GM19452 (cell line): Measurements from ENCODE around the gene INO80.

Experiments used
- ATAC-seq: cut with Tn5 transposase; IDR thresholded peaks from one replicate; pipeline ENCODE4 v1.9.1; 2021; ENCODE audit not compliant: unreplicated experiment

INO80 gene

GRCh38 chr15:41043276-41043951 lies 72.7 kb downstream of the INO80 start:
- no peak for ATAC-seq

GRCh38 chr15:41042851-41043250 lies 73.2 kb downstream of the INO80 start:
- no peak for ATAC-seq

GRCh38 chr15:41039121-41039520 lies 77.0 kb downstream of the INO80 start:
- ATAC-seq = no peak

- no peak for ATAC-seq
These were observed 84.1 kb downstream of the INO80 start for GRCh38 chr15:41032079-41032328.

GRCh38 chr15:41031232-41032078 lies 84.6 kb downstream of the INO80 start:
- ATAC-seq = no peak

- ATAC-seq = no peak
These were observed 87.2 kb downstream of the INO80 start for GRCh38 chr15:41028853-41029252.

GRCh38 chr15:41025393-41025792 lies 90.7 kb downstream of the INO80 start:
- no peak for ATAC-seq

GRCh38 chr15:41024885-41025284 lies 91.2 kb downstream of the INO80 start:
- ATAC-seq = no peak

- no peak for ATAC-seq
These were observed 91.9 kb downstream of the INO80 start for GRCh38 chr15:41024131-41024530.

GRCh38 chr15:41022487-41023090 lies 93.5 kb downstream of the INO80 start:
- ATAC-seq = no peak

- no peak for ATAC-seq
These were observed 95.3 kb downstream of the INO80 start for GRCh38 chr15:41020829-41021228.

GRCh38 chr15:41020311-41020710 lies 95.8 kb downstream of the INO80 start:
- no peak for ATAC-seq

GRCh38 chr15:41019174-41019573 lies 96.9 kb downstream of the INO80 start:
- ATAC-seq = no peak

GRCh38 chr15:41018534-41018933 lies 97.5 kb downstream of the INO80 start:
- ATAC-seq = no peak

- ATAC-seq = no peak
These were observed 98.9 kb downstream of the INO80 start for GRCh38 chr15:41017066-41017735.

- no peak for ATAC-seq
These were observed 102.2 kb downstream of the INO80 start for GRCh38 chr15:41013691-41014414.

- no peak for ATAC-seq
These were observed 104.8 kb downstream of the INO80 start for GRCh38 chr15:41011055-41011815.

GRCh38 chr15:41010345-41010744 lies 105.7 kb downstream of the INO80 start:
- ATAC-seq = no peak

GRCh38 chr15:41006479-41006878 lies 109.6 kb downstream of the INO80 start:
- no peak for ATAC-seq

- no peak for ATAC-seq
These were observed 111.6 kb downstream of the INO80 start for GRCh38 chr15:41004490-41004889.
